NK-92 (cell line): Measurements from ENCODE around the gene SFT2D2.
"Not testable (repeated sequence)": the region's sequence is repeated elsewhere in the genome, so short reads cannot be mapped to it uniquely, and the experiment has no call there.

ENCODE experiments used
- DNase-seq: peaks from one replicate; lab custom pipeline; 2025; ENCODE audit not compliant: unreplicated experiment; lab: John Stamatoyannopoulos, UW

Gene SFT2D2

DNA sequence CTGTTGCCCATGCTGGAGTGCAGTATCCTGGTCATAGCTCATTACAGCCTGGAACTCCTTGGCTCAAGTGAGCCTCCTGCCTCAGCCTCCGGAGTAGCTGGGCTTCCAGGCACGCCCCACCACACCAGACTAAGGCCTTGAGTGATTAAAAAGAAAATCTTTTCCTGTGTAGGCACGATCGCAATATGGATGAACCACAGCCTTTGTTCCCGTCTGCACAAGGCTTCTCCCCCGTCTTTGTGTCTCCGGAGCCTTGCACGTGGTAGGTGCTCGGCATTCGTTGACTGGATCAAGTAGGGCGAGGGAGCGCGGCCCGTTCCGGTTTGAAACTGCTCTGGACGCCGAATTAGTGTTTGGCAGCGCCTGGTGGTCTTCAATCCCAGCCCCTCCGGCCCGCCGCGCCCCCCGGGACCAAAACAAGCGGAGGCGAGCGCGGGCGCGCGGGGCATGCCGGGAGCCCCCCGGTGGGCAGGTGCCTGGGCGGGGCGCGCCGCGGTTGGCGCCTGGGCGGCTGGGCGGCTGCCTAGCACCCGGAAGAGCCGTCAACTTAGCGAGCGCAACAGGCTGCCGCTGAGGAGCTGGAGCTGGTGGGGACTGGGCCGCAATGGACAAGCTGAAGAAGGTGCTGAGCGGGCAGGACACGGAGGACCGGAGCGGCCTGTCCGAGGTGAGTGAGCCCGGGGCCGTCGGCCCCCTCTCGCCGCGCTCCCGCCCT lies at the start of gene SFT2D2:
Gene SFT2D2 (plus strand): TSS at position 529 of the 715 bp plus-strand sequence. CDS start 76 bp downstream, at position 605.
- DNase-seq, result no peak

- DNase-seq, result no peak
These were observed 47.6 kb upstream of the SFT2D2 start for GRCh38 chr1:168178227-168178637.

DNA sequence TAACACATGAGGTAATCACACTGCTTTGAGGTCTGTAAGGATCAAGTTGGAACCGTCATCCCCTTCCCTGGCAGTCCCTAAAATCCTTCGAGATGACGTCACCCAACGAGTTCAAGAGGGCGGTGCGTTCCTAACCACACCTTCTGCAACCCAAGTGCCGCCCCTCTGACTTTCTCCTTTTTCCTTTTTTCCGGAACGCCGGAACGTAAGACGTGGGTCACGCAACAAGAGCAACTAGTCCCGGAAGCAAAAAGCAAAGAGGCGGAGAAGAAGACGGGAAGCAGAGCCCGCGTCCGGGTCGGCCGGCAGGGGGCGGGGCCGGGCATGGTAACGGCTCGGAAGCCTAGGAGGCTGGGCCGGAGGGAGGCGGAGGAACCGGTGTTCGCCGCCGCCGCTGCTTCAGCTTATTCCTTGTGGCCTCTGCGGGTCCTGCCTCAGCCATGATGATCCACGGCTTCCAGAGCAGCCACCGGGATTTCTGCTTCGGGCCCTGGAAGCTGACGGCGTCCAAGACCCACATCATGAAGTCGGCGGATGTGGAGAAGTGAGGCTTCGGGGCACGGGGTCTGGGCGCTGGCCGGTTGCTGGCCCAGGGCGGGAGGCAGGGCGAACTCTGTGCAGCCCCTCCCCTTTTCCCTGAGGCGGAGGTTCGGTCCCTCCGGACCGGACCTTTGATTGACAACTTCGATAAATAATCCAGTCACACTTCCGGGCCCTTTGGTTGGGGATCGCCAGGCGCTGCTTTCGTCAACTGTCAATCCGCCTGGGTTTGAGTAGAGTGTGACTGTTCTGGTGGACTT lies 47.0 kb upstream of the SFT2D2 start, which contains the start of gene TIPRL:
Gene TIPRL (plus strand): TSS at position 325 of the 800 bp plus-strand sequence. CDS start 116 bp downstream, at position 441.
- DNase-seq, result peak; percentile 40

- DNase-seq, result no peak
These were observed 46.2 kb upstream of the SFT2D2 start for GRCh38 chr1:168179438-168180147.

DNA sequence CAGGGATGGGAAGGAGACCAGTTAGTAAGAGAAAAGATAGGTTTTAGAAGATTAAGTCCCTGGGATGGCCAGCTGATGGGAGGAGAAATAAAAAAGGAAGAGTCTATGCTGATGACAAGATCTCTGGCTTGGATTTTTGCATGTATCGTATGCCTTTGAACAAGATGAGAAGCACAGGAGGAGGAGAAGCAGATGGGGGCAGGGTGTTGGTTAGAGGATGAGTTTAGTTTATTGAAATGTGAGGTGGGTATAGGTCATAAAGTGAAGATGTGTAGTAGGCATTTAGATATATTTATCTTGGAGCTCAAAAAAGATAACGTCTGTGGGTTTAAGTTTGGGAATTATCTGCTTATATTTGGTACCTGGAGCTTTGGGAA lies 45.7 kb upstream of the SFT2D2 start:
- no peak for DNase-seq

GRCh38 chr1:168181063-168181720 lies 44.6 kb upstream of the SFT2D2 start:
- DNase-seq, result not testable (repeated sequence)

DNA sequence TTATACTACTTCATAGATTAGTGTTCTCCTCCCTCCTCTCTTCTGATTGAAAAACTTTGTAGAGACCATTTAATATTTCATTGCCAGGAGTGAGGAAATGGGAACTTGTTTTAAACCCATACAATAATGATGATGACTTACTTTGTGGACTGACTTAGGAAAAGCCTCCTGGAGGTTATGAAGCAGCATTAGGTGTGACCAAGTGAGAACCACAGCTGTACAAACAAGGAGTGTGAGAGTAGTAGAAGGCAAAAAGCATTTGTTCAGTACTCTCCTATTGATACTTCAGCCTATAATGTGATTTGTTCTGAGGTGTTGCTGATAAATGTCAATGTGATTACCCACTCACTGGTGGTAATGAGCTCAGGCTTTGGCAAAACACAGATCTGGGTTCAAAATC lies 38.6 kb upstream of the SFT2D2 start:
- no peak for DNase-seq

- DNase-seq, result no peak
These were observed 35.4 kb upstream of the SFT2D2 start for GRCh38 chr1:168190403-168190802.

- DNase-seq, result no peak
These were observed 30.3 kb upstream of the SFT2D2 start for GRCh38 chr1:168195199-168196135.

GRCh38 chr1:168199056-168199455 lies 26.7 kb upstream of the SFT2D2 start:
- no peak for DNase-seq

- DNase-seq, result no peak
These were observed 22.7 kb upstream of the SFT2D2 start for GRCh38 chr1:168202941-168203654.

GRCh38 chr1:168206111-168206510 lies 19.7 kb upstream of the SFT2D2 start:
- DNase-seq, result no peak

GRCh38 chr1:168207673-168208072 lies 18.1 kb upstream of the SFT2D2 start:
- not testable (repeated sequence) for DNase-seq

GRCh38 chr1:168210312-168210711 lies 15.5 kb upstream of the SFT2D2 start:
- no peak for DNase-seq

DNA sequence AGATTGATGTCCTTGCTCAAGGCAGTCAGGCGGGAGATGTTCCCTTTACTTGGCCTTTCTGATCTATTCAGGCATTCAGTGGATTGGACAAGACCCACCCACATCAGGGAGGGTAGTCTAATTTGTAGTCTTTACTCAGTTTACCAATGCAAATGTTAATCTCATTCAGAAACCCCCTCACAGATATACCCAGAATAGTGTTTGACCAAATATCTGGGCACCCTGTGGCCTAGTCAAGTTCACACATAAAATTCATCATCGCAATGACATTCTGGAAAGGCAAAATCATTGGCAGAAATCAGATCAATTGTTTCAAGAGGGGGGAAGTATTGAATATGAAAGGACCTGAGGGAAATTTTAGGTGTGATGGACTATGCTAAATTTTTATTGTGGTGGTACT lies 12.5 kb upstream of the SFT2D2 start:
- no peak for DNase-seq

GRCh38 chr1:168216171-168216570 lies 9.6 kb upstream of the SFT2D2 start:
- DNase-seq, result no peak

DNA sequence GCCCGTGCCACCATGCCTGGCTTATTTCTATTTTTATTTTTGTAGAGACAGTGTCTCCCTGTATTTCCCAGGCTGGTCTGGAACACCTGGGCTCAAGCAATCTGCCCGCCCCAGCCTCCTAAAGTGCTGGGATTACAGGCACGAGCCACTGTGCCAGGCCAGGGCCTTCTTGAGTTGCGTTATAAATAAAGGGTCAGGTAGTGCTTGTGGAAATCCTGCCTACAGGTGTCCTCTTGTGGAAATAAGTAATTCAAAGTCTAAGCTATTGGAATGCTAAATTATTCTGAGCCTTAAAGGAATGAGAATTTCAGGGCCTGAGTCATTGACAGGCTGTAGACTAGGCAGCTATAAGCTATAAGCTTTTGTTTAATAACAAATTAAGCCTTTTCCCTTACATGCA lies 8.1 kb upstream of the SFT2D2 start:
- no peak for DNase-seq

DNA sequence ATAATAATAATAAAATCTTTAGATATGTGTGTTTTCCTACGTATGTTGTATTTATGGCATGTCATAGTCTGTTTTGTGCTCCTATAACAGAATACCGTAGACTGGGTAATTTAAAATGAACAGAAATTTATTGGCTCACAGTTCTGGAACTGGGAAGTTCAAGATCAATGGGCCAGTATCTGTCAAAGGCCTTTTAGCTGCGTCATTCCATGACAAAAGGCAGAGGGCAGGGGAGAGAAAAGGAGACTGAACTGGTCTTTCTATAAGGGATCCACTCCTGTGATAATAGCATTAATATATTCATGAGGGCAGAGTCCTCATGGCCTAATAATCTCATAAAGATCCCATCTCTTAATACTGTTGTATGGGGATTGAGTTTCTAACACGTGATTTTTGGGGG lies 7.1 kb upstream of the SFT2D2 start:
- DNase-seq, result no peak

- DNase-seq, result no peak
These were observed 5.3 kb upstream of the SFT2D2 start for GRCh38 chr1:168220470-168220871.
